Activated CD8-positive, alpha-beta memory T cell treated with anti-CD3 and anti-CD28 coated beads for 36 hours (primary cell): ENCODE data around the gene PIEZO1. TPM values are rescaled to one million over a fixed set of nuclear protein-coding genes. Genes with fewer than 3 reads are reported as not detected.

Source experiments
- CTCF ChIA-PET: fragments of 350-600 bp; sonication (Branson Sonifier 250); formaldehyde crosslinking; loops from one replicate; lab custom pipeline; 2021; ENCODE audit warnings: antibody characterized with exemption; lab: Charles Lee
- POLR2A ChIA-PET: fragments of 350-600 bp; sonication (Branson Sonifier 250); formaldehyde crosslinking; loops from one replicate; lab custom pipeline; 2021; ENCODE audit warnings: antibody characterized with exemption; lab: Charles Lee
- total RNA-seq, 2 experiments: library from RNA; stranded (reverse); gene quantifications; one replicate each; pipeline ENCODE4 v1.2.3, GENCODE V29; 2021

Gene PIEZO1
- total RNA-seq, 2 experiments from 2014 or later, result 217 to 219 TPM

GRCh38 chr16:88752386-88753002 is 32.5 kb downstream of the PIEZO1 start:
- POLR2A ChIA-PET, result no interaction called here
- CTCF ChIA-PET, result no interaction called here

- ChIA-PET CTCF (interaction anchor here (7.4 kb wide), 1 partner anchor 15 kb away, joined by 51 read pairs; no protein-coding TSS in a partner anchor), POLR2A (interaction anchor here (0.6 kb wide), 1 partner anchor 9 kb away, joined by 4 read pairs; no protein-coding TSS in a partner anchor)
Observed at GRCh38 chr16:88750854-88751253, 34.2 kb downstream of the PIEZO1 start.

GRCh38 chr16:88749358-88749757 is 35.7 kb downstream of the PIEZO1 start:
- POLR2A ChIA-PET, result no interaction called here
- CTCF ChIA-PET, result interaction anchor here (7.4 kb wide), 1 partner anchor 14 kb away, joined by 51 read pairs; no protein-coding TSS in a partner anchor

GRCh38 chr16:88748364-88748763 is 36.7 kb downstream of the PIEZO1 start:
- ChIA-PET POLR2A (interaction anchor here (0.7 kb wide), 1 partner anchor 14 kb away, joined by 4 read pairs; no protein-coding TSS in a partner anchor), CTCF (interaction anchor here (0.7 to 7.4 kb wide), 2 partner anchors 13 to 34 kb away, joined by 4 to 51 read pairs; no protein-coding TSS in a partner anchor)

- ChIA-PET POLR2A (interaction anchor here (0.7 to 1.3 kb wide), 2 partner anchors 10 to 13 kb away, joined by 3 to 4 read pairs; no protein-coding TSS in a partner anchor), CTCF (interaction anchor here (1.6 to 7.4 kb wide), 3 partner anchors 12 to 36 kb away, joined by 9 to 51 read pairs (median 9); no protein-coding TSS in a partner anchor)
Observed at GRCh38 chr16:88747588-88748301, 37.3 kb downstream of the PIEZO1 start.

GRCh38 chr16:88746506-88746905 is 38.5 kb downstream of the PIEZO1 start:
- POLR2A ChIA-PET, result interaction anchor here (1.3 kb wide), 1 partner anchor 9 kb away, joined by 3 read pairs; no protein-coding TSS in a partner anchor

GRCh38 chr16:88744577-88745521 is 40.2 kb downstream of the PIEZO1 start:
- ChIA-PET POLR2A (interaction anchor here (0.8 to 1.0 kb wide), 2 partner anchors 37 to 49 kb away, joined by 4 to 5 read pairs; no protein-coding TSS in a partner anchor), CTCF (interaction anchor here (1.3 to 7.4 kb wide), 7 partner anchors 9 to 422 kb away, joined by 3 to 51 read pairs (median 5); no protein-coding TSS in a partner anchor)

More at GRCh38 chr16:88746506-88746905, 38.5 kb downstream of the PIEZO1 start:
- CTCF ChIA-PET, result interaction anchor here (0.5 to 7.4 kb wide), 6 partner anchors 11 to 164 kb away, joined by 3 to 51 read pairs (median 6); no protein-coding TSS in a partner anchor

- CTCF ChIA-PET, result interaction anchor here (0.6 to 1.7 kb wide), 14 partner anchors 10 to 69 kb away, joined by 3 to 8 read pairs (median 3); no protein-coding TSS in a partner anchor
- POLR2A ChIA-PET, result no interaction called here
Observed at GRCh38 chr16:88743693-88744576, 41.1 kb downstream of the PIEZO1 start.

- POLR2A ChIA-PET, result no interaction called here
- CTCF ChIA-PET, result interaction anchor here (0.6 to 1.7 kb wide), 13 partner anchors 9 to 70 kb away, joined by 3 to 8 read pairs (median 3); no protein-coding TSS in a partner anchor
Observed at GRCh38 chr16:88742896-88743605, 42.0 kb downstream of the PIEZO1 start.

- POLR2A ChIA-PET, result no interaction called here
- CTCF ChIA-PET, result no interaction called here
Observed at GRCh38 chr16:88741368-88741767, 43.7 kb downstream of the PIEZO1 start.

GRCh38 chr16:88740727-88741055 is 44.3 kb downstream of the PIEZO1 start:
- ChIA-PET CTCF (interaction anchor here (1.1 kb wide), 1 partner anchor 17 kb away, joined by 3 read pairs; no protein-coding TSS in a partner anchor), POLR2A (no interaction called here)

GRCh38 chr16:88739977-88740726 is 44.9 kb downstream of the PIEZO1 start:
- POLR2A ChIA-PET, result no interaction called here

GRCh38 chr16:88739139-88739976 is 45.7 kb downstream of the PIEZO1 start:
- ChIA-PET POLR2A (no interaction called here), CTCF (interaction anchor here (0.8 to 1.1 kb wide), 2 partner anchors 18 to 19 kb away, joined by 3 read pairs; no protein-coding TSS in a partner anchor)

More at GRCh38 chr16:88739977-88740726, 44.9 kb downstream of the PIEZO1 start:
- CTCF ChIA-PET, result interaction anchor here (1.1 kb wide), 1 partner anchor 18 kb away, joined by 3 read pairs; no protein-coding TSS in a partner anchor

- POLR2A ChIA-PET, result interaction anchor here (0.8 kb wide), 1 partner anchor 69 kb away, joined by 3 read pairs; no protein-coding TSS in a partner anchor
- CTCF ChIA-PET, result interaction anchor here (0.8 to 4.9 kb wide), 22 partner anchors 10 to 454 kb away, joined by 3 to 102 read pairs (median 8); partner anchors contain the start of genes APRT, GALNS and TRAPPC2L
Observed at GRCh38 chr16:88738151-88739084, 46.6 kb downstream of the PIEZO1 start.
